ENCODE results near the gene ZNF804A.

Gene ZNF804A

DNA sequence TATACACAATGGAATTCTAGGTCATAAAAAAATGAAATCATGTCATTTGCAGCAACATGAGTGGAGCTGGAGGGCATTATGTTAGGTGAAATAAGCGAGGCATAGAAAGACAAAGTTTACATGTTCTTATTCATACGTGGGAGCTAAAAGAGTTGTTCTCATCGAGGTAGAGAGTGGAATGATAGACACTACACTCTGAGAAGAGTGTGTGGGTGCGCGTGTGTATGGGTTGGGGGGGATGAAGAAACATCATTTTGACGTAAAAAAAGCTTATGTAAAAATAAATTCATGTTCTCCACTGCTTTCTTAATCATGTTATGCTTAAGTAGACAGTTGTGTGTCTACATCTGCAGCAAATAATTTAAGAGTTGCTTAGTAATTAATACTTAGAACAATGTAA, 123.6 kb downstream of the ZNF804A start:
- Histone ChIP-seq H3K4me1 (ENCODE audit: insufficient read depth, insufficient read length) (no peaks in the 10 kb centered on the region), H3K27me3 (ENCODE audit: insufficient read depth, insufficient read length) (no peaks in the 10 kb centered on the region), H3K4me3 (ENCODE audit: insufficient read length, low read depth) (no peak overlapping the region), H3K9me3 (ENCODE audit: insufficient read depth, low read length) (peaks cover 28% of the 10 kb centered on the region), H3K36me3 (ENCODE audit: insufficient read depth, insufficient read length, low read length) (no peaks in the 10 kb centered on the region), H3K9ac (ENCODE audit: insufficient read length, low read depth) (no peak overlapping the region)
- TF ChIP-seq YY1 (IDR thresholded peaks at IDR 0.05; ENCODE audit: insufficient read depth, insufficient read length) (no peak), ZNF274 (IDR thresholded peaks at IDR 0.05; ENCODE audit: low read depth, low read length) (no peak), SUZ12 (IDR thresholded peaks at IDR 0.05; ENCODE audit: extremely low read depth, insufficient read depth, insufficient read length) (no peak)
- no peak for DNase-seq (ENCODE audit: low read depth, low spot score)

DNA sequence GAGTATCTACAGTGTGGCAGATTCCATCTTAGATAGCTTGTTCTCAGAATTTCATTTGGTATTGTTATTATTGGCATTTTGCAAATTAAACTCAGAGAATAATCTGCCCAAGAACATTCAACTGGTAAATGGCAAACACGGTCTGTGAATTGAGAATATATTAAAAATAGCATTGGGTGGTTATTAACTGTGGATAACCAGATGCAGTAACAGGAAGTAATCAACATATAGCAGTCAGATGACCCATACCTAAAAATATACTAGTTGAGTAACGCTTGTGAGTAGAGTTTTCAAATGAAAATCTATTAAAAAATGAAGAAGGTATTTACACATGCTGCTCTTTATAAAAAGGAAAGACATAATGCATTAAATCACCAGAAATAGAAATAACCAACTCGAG, 129.5 kb downstream of the ZNF804A start:
- DNase-seq (ENCODE audit: low read depth, low spot score), result no peak
- no peaks in the 10 kb centered on the region for H3K9me3 ChIP-seq (ENCODE audit: insufficient read depth, low read length)
- H3K4me1 ChIP-seq (ENCODE audit: insufficient read depth, insufficient read length), result no peaks in the 10 kb centered on the region
- no peaks in the 10 kb centered on the region for H3K36me3 ChIP-seq (ENCODE audit: insufficient read depth, insufficient read length, low read length)
- H3K9ac ChIP-seq (ENCODE audit: insufficient read length, low read depth), result no peak overlapping the region
- H3K27me3 ChIP-seq (ENCODE audit: insufficient read depth, insufficient read length), result no peaks in the 10 kb centered on the region
- no peak overlapping the region for H3K4me3 ChIP-seq (ENCODE audit: insufficient read length, low read depth)
- no peak for TF ChIP-seq YY1 (IDR thresholded peaks at IDR 0.05; ENCODE audit: insufficient read depth, insufficient read length)
- no peak for TF ChIP-seq SUZ12 (IDR thresholded peaks at IDR 0.05; ENCODE audit: extremely low read depth, insufficient read depth, insufficient read length)
- no peak for TF ChIP-seq ZNF274 (IDR thresholded peaks at IDR 0.05; ENCODE audit: low read depth, low read length)

DNA sequence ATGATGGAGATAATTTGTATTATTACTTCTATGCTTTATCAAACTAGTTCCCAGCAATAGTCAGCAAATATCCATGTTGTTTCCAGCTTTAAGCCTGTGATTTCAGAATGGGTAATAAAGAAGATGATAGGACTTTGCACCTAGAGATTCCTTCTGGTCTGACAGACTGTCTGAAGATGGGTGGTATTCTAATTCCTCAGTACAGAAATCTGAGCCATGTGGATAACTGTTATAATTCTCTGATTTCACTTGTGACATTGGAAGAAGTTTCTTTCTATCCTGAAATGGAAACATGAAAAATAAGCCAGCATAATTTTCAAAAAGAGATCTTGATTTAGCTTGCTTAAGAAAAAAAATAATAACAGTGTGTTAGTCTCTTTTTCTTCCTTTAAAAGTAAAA, 130.1 kb downstream of the ZNF804A start:
- Histone ChIP-seq H3K4me3 (ENCODE audit: insufficient read length, low read depth) (no peak overlapping the region), H3K27me3 (ENCODE audit: insufficient read depth, insufficient read length) (no peaks in the 10 kb centered on the region), H3K9ac (ENCODE audit: insufficient read length, low read depth) (no peak overlapping the region), H3K9me3 (ENCODE audit: insufficient read depth, low read length) (no peaks in the 10 kb centered on the region), H3K36me3 (ENCODE audit: insufficient read depth, insufficient read length, low read length) (no peaks in the 10 kb centered on the region), H3K4me1 (ENCODE audit: insufficient read depth, insufficient read length) (no peaks in the 10 kb centered on the region)
- no peak for TF ChIP-seq SUZ12 (IDR thresholded peaks at IDR 0.05; ENCODE audit: extremely low read depth, insufficient read depth, insufficient read length)
- no peak for TF ChIP-seq ZNF274 (IDR thresholded peaks at IDR 0.05; ENCODE audit: low read depth, low read length)
- TF ChIP-seq YY1 (IDR thresholded peaks at IDR 0.05; ENCODE audit: insufficient read depth, insufficient read length), result no peak
- DNase-seq (ENCODE audit: low read depth, low spot score), result no peak

DNA sequence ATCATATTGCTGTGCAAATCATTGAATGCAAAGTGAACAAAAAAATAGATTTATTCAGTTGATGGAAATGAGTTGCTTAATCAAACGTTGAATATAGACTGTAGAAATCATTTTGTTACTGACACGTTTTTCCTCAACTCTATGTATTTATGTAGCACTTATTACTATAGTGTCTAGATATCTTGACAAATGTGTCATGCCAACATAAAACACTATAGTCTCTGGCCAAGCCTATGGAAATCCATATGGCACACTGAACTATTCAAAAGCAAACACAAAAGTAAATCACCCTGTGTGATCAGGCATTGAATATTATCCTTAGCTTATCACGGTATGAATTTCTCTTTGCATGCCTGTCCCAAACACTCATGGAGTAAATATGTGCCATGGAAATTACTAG, 131.3 kb downstream of the ZNF804A start:
- TF ChIP-seq YY1 (IDR thresholded peaks at IDR 0.05; ENCODE audit: insufficient read depth, insufficient read length) (no peak), SUZ12 (IDR thresholded peaks at IDR 0.05; ENCODE audit: extremely low read depth, insufficient read depth, insufficient read length) (no peak), ZNF274 (IDR thresholded peaks at IDR 0.05; ENCODE audit: low read depth, low read length) (no peak)
- Histone ChIP-seq H3K9me3 (ENCODE audit: insufficient read depth, low read length) (no peaks in the 10 kb centered on the region), H3K4me1 (ENCODE audit: insufficient read depth, insufficient read length) (no peaks in the 10 kb centered on the region), H3K9ac (ENCODE audit: insufficient read length, low read depth) (no peak overlapping the region), H3K4me3 (ENCODE audit: insufficient read length, low read depth) (no peak overlapping the region), H3K36me3 (ENCODE audit: insufficient read depth, insufficient read length, low read length) (no peaks in the 10 kb centered on the region), H3K27me3 (ENCODE audit: insufficient read depth, insufficient read length) (no peaks in the 10 kb centered on the region)
- DNase-seq (ENCODE audit: low read depth, low spot score), result no peak

DNA sequence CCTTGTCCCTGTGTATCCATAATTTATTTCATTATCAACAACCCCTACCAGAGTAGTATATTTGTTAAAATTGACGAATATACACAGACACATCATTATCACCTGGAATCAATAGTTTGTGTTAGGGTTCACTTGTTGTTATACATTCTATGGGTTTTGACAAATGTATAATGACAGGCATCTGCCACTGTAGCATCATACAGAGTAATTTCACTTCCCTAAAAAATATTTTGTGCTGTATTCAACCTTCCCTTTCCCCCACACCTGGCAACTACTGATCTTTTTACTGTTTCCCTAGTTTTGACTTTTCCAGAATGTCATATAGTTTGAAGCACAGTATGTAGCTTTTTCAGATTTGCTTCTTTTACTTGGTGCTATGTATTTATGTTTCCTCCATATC, 132.0 kb downstream of the ZNF804A start:
- no peak for DNase-seq (ENCODE audit: low read depth, low spot score)
- H3K4me3 ChIP-seq (ENCODE audit: insufficient read length, low read depth), result no peak overlapping the region
- H3K36me3 ChIP-seq (ENCODE audit: insufficient read depth, insufficient read length, low read length), result no peaks in the 10 kb centered on the region
- H3K9me3 ChIP-seq (ENCODE audit: insufficient read depth, low read length), result no peaks in the 10 kb centered on the region
- H3K9ac ChIP-seq (ENCODE audit: insufficient read length, low read depth), result no peak overlapping the region
- TF ChIP-seq YY1 (IDR thresholded peaks at IDR 0.05; ENCODE audit: insufficient read depth, insufficient read length), result no peak
- no peak for TF ChIP-seq SUZ12 (IDR thresholded peaks at IDR 0.05; ENCODE audit: extremely low read depth, insufficient read depth, insufficient read length)
- no peak for TF ChIP-seq ZNF274 (IDR thresholded peaks at IDR 0.05; ENCODE audit: low read depth, low read length)
- no peaks in the 10 kb centered on the region for H3K27me3 ChIP-seq (ENCODE audit: insufficient read depth, insufficient read length)
- H3K4me1 ChIP-seq (ENCODE audit: insufficient read depth, insufficient read length), result no peaks in the 10 kb centered on the region

DNA sequence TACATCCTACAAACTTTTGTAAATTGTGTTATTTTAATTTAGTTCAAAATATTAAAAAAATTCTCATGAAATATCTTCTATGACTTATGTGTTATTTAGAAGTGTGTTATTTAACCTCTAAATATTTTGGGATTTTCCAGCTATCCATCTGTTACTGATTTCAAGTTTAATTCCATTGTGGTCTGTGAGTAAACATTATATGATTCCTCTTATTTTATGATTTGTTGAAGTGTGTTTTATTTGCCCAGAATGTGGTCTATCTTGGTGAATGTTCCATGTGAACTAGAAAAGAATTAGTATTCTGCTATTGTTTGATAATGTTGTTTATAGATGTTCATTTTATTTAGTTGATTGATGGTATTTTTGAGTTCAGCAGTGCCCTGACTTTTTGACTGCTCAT, 136.0 kb downstream of the ZNF804A start:
- no peaks in the 10 kb centered on the region for H3K9me3 ChIP-seq (ENCODE audit: insufficient read depth, low read length)
- H3K4me3 ChIP-seq (ENCODE audit: insufficient read length, low read depth), result no peak overlapping the region
- H3K27me3 ChIP-seq (ENCODE audit: insufficient read depth, insufficient read length), result no peaks in the 10 kb centered on the region
- no peaks in the 10 kb centered on the region for H3K36me3 ChIP-seq (ENCODE audit: insufficient read depth, insufficient read length, low read length)
- no peak overlapping the region for H3K9ac ChIP-seq (ENCODE audit: insufficient read length, low read depth)
- H3K4me1 ChIP-seq (ENCODE audit: insufficient read depth, insufficient read length), result no peaks in the 10 kb centered on the region
- no peak for TF ChIP-seq ZNF274 (IDR thresholded peaks at IDR 0.05; ENCODE audit: low read depth, low read length)
- TF ChIP-seq SUZ12 (IDR thresholded peaks at IDR 0.05; ENCODE audit: extremely low read depth, insufficient read depth, insufficient read length), result no peak
- no peak for TF ChIP-seq YY1 (IDR thresholded peaks at IDR 0.05; ENCODE audit: insufficient read depth, insufficient read length)
- DNase-seq (ENCODE audit: low read depth, low spot score), result no peak

DNA sequence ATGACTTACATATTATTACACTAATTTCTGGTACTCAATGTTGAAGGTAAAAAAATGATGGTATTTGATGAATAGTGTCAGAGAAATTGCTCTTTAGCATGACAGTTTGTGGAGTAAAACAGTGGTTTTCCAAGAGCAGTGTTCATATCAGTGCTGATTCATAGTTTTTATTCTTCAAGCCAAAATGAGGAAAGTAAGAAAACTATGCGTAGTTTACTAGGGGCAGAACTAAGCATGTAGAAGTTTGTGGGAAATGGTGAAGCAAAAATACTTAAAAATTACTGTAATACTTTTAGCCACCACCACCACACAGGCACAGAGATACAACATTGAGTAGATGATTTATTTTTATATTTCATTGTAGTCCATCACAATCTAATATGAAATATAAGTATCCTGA, 137.3 kb downstream of the ZNF804A start:
- no peaks in the 10 kb centered on the region for H3K9me3 ChIP-seq (ENCODE audit: insufficient read depth, low read length)
- H3K27me3 ChIP-seq (ENCODE audit: insufficient read depth, insufficient read length), result no peaks in the 10 kb centered on the region
- TF ChIP-seq SUZ12 (IDR thresholded peaks at IDR 0.05; ENCODE audit: extremely low read depth, insufficient read depth, insufficient read length) (no peak), YY1 (IDR thresholded peaks at IDR 0.05; ENCODE audit: insufficient read depth, insufficient read length) (no peak), ZNF274 (IDR thresholded peaks at IDR 0.05; ENCODE audit: low read depth, low read length) (no peak)
- no peak overlapping the region for H3K9ac ChIP-seq (ENCODE audit: insufficient read length, low read depth)
- DNase-seq (ENCODE audit: low read depth, low spot score), result no peak
- no peaks in the 10 kb centered on the region for H3K36me3 ChIP-seq (ENCODE audit: insufficient read depth, insufficient read length, low read length)
- H3K4me3 ChIP-seq (ENCODE audit: insufficient read length, low read depth), result no peak overlapping the region
- no peaks in the 10 kb centered on the region for H3K4me1 ChIP-seq (ENCODE audit: insufficient read depth, insufficient read length)

DNA sequence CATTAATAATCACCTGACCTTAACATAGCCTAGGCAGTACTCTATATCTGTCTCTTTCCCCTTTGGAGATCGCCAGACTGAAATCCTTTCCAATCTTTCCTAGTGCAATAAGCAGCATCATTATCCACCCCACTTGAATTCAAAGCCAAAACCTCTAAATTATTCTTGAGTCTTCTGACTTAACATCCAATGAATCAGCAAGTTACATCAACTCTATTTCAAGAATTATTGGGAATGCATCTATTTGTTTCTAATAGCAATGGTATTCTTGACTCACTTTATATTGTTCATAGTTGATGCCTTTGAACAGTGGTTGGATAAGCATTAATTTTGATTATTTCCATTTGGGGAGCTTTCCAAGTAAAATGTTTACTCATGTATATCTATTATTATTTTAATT, 144.8 kb downstream of the ZNF804A start:
- Histone ChIP-seq H3K27me3 (ENCODE audit: insufficient read depth, insufficient read length) (no peaks in the 10 kb centered on the region), H3K36me3 (ENCODE audit: insufficient read depth, insufficient read length, low read length) (no peaks in the 10 kb centered on the region), H3K4me3 (ENCODE audit: insufficient read length, low read depth) (no peak overlapping the region), H3K4me1 (ENCODE audit: insufficient read depth, insufficient read length) (no peaks in the 10 kb centered on the region), H3K9me3 (ENCODE audit: insufficient read depth, low read length) (no peaks in the 10 kb centered on the region), H3K9ac (ENCODE audit: insufficient read length, low read depth) (no peak overlapping the region)
- DNase-seq (ENCODE audit: low read depth, low spot score), result no peak
- TF ChIP-seq SUZ12 (IDR thresholded peaks at IDR 0.05; ENCODE audit: extremely low read depth, insufficient read depth, insufficient read length), result no peak
- no peak for TF ChIP-seq ZNF274 (IDR thresholded peaks at IDR 0.05; ENCODE audit: low read depth, low read length)
- no peak for TF ChIP-seq YY1 (IDR thresholded peaks at IDR 0.05; ENCODE audit: insufficient read depth, insufficient read length)
